GM15510 (cell line): ENCODE results near the gene SEC31B.

Source experiments
- POLR2A ChIP-seq: IDR thresholded peaks from 3 replicates; pipeline ENCODE4 v1.6.1; 2011; ENCODE audit warnings: borderline replicate concordance; ENCODE audit not compliant: insufficient read length; ENCODE audit errors: extremely low read depth

SEC31B gene

DNA sequence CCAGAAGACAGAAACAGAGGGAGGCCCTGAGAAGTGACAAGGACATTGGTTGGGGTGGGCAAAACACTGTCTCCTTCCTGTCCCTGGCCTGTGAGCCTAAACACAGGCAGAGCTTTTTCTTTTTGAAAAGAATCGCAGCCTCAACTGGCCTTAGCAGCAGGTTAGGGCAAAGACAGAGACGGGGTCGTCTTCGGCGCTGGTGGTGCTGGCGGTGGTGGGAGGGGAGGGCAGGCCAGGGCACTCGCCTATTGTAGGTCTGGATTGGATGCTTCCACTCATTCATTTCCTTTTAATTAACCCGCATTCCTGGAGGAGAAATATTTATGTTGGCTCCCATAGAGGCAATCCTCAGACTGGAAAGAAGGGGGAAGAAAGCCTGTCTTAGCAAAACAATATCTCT is 34.3 kb downstream of the SEC31B start:
- TF ChIP-seq POLR2A: no peak

DNA sequence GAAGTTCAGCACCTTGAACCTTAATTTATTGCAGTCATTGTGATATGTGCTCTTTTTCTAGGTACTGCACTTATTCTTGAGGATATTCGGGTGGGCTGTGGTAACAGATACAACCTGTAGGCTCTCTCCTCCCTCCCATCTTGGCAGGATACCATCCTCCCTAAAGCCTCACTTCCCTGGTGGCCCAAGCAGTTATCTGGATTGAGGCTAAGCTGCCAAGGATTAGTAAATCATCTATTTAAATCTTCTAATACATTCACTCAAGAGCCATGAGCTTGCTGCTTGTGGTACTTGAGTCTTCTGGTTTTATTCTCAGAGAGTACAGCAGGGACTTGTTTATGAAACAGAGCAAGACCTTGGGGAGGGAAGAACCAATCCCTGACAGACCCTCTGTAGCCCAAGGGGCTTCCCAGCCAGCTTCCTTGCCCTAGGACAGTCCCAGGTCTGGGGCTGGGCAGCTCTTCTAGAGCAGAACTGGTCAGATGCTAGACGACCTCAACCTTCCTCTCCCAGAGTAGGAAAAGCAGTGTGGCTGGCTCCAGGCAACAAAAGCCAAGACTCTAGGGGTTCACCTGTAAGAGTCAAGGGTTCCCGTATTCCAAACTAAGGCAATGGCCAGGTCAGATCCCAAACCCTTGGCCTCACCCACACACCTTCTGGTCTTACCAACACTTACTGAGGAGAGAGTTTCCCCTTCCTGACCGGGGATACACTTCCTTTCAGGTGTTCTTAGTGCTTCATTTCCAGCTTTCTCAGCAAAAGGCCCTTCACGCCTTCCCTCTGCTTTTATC is 35.6 kb downstream of the SEC31B start:
- TF ChIP-seq POLR2A: no peak

GRCh38 chr10:100482834-100483185 is 36.9 kb downstream of the SEC31B start:
- no peak for TF ChIP-seq POLR2A

DNA sequence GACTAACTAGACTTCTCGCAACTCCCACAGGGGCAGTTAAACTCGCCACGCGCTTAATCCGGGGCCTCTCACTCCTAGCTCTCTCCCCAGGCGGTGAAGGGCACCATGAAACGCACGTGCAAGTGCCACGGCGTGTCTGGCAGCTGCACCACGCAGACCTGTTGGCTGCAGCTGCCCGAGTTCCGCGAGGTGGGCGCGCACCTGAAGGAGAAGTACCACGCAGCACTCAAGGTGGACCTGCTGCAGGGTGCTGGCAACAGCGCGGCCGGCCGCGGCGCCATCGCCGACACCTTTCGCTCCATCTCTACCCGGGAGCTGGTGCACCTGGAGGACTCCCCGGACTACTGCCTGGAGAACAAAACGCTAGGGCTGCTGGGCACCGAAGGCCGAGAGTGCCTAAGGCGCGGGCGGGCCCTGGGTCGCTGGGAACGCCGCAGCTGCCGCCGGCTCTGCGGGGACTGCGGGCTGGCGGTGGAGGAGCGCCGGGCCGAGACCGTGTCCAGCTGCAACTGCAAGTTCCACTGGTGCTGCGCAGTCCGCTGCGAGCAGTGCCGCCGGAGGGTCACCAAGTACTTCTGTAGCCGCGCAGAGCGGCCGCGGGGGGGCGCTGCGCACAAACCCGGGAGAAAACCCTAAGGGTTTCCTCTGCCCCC is 37.4 kb downstream of the SEC31B start:
- no peak for TF ChIP-seq POLR2A

GRCh38 chr10:100481462-100482081 is 38.1 kb downstream of the SEC31B start:
- TF ChIP-seq POLR2A: no peak

GRCh38 chr10:100480002-100480401 is 39.7 kb downstream of the SEC31B start:
- no peak for TF ChIP-seq POLR2A

GRCh38 chr10:100479037-100479436 is 40.6 kb downstream of the SEC31B start:
- TF ChIP-seq POLR2A: no peak

DNA sequence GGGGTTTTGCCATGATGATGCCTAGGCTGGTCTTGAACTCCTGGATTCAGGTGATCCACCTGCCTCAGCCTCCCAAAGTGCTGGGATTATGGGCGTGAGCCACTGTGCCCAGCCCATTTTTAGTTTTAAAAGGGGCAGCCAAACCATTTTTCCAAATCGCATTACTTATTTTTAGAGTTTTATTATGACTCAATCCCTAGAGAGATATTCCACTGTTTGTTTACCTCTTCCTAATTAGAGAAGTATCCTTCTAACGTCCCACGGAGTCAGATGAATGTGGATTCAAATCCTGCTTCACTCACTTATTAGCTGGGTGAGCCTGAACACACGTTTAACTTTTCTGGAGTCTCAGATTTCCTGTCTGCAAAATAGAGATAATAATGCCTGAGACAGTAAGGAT is 41.7 kb downstream of the SEC31B start:
- TF ChIP-seq POLR2A: no peak

DNA sequence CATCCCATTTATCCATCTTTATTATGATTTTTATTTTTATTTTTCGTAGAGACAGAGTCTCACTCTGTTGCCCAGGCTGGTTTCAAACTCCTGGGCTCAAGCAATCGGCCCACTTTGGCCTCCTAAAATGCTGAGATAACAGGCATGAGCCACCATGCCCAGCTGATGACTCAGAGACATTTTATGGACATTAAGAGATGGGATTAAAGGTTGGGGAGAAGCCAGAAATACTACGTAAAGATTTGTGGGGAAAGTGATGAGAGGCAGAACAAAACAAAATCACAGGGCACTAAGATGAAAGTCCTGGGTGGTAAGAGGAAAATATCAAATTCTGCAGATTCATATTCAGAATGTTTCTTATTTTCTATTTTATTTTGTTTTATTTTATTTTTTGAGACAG is 49.3 kb downstream of the SEC31B start:
- TF ChIP-seq POLR2A: no peak

- no peak for TF ChIP-seq POLR2A
Observed at GRCh38 chr10:100469756-100470155, 49.9 kb downstream of the SEC31B start.

- TF ChIP-seq POLR2A: no peak
Observed at GRCh38 chr10:100468978-100469377, 50.7 kb downstream of the SEC31B start.

DNA sequence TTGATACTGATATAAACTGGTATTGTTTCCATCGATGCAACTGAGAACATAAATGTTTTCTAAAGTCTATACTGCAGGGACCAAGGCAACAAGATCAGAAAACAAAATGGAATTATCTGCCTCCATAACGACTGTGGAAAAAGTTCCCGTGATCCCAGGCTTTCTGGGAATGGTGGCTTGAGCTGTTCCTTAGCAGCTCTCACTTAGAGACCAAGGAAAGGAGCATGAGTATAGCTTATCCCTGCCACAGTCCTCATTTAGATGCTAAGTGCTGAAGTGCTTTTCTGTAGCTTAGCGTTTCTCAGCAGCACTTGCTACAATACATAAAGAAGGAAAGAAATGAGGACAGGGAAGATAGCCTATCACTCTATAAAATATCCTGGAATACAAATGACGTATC is 51.3 kb downstream of the SEC31B start:
- TF ChIP-seq POLR2A: no peak

GRCh38 chr10:100462709-100463108 is 57.0 kb downstream of the SEC31B start, which contains the start of gene WNT8B:
TSS of gene WNT8B (plus strand) at chr10:100463009. CDS start at chr10:100463169, 160 bp downstream.
- TF ChIP-seq POLR2A: no peak

- TF ChIP-seq POLR2A: no peak
Observed at GRCh38 chr10:100448951-100449350, 70.7 kb downstream of the SEC31B start.

- TF ChIP-seq POLR2A: no peak
Observed at GRCh38 chr10:100447663-100448062, 72.0 kb downstream of the SEC31B start.
